Natural killer cell (primary cell): ENCODE measurements around the gene BICC1. TPM values are rescaled to one million over a fixed set of nuclear protein-coding genes. Genes with fewer than 3 reads are reported as not detected.
"Not testable (repeated sequence)": the region's sequence is repeated elsewhere in the genome, so short reads cannot be mapped to it uniquely, and the experiment has no call there.

Experiments used
- ATAC-seq, 3 donors: fragments of 150-1000 bp in 2 of 3; fragments of 200-7000 bp in 1 of 3; cut with Tn5 transposase; 1 replicate in 1 of 3; 2 replicates in 2 of 3; pipeline ENCODE4 v1.10.0; 2021; ENCODE audit warnings: mild to moderate bottlenecking in 2 of 3, moderate library complexity in 2 of 3
- DNase-seq, 2 donors: peaks; one replicate each; pipeline versions ENCODE4 v3.0.0 to v3.0.0-alpha.2; 2013 to 2021; ENCODE audit warnings: mixed read lengths in 1 of 2
- H3K27ac ChIP-seq: one replicate; pipeline ENCODE4 v1.5.1; 2013; ENCODE audit warnings: mild to moderate bottlenecking, low read length
- H3K27me3 ChIP-seq: one replicate; pipeline ENCODE4 v1.6.1; 2013; ENCODE audit warnings: low read length; ENCODE audit not compliant: control insufficient read depth, insufficient read depth
- H3K36me3 ChIP-seq: one replicate; pipeline ENCODE4 v1.6.1; 2013; ENCODE audit warnings: low read length; ENCODE audit not compliant: control insufficient read depth, insufficient read depth
- H3K4me1 ChIP-seq: one replicate; pipeline ENCODE4 v1.6.1; 2013; ENCODE audit warnings: low read length; ENCODE audit not compliant: control insufficient read depth, insufficient read depth
- H3K4me3 ChIP-seq: one replicate; pipeline ENCODE4 v1.5.1; 2013; ENCODE audit warnings: low read length
- H3K9me3 ChIP-seq: one replicate; pipeline ENCODE4 v1.6.1; 2013; ENCODE audit warnings: low read length; ENCODE audit not compliant: control insufficient read depth, insufficient read depth
- H3K27ac Mint-ChIP-seq, 2 donors: one replicate each; pipeline ENCODE4 v1.8.0; 2022; ENCODE audit warnings: mild to moderate bottlenecking in 2 of 2, mixed read lengths in 2 of 2, moderate library complexity in 1 of 2
- H3K27me3 Mint-ChIP-seq, 2 donors: one replicate each; pipeline ENCODE4 v1.8.0; 2022; ENCODE audit warnings: low read depth in 2 of 2, mixed read lengths in 2 of 2
- H3K36me3 Mint-ChIP-seq: one replicate; pipeline ENCODE4 v1.8.0; 2022; ENCODE audit warnings: mixed read lengths
- H3K4me1 Mint-ChIP-seq, 2 donors: one replicate each; pipeline ENCODE4 v1.8.0; 2022; ENCODE audit warnings: mixed read lengths in 2 of 2
- H3K4me3 Mint-ChIP-seq: one replicate; pipeline ENCODE4 v1.8.0; 2022; ENCODE audit warnings: mild to moderate bottlenecking, moderate library complexity, mixed read lengths
- H3K9me3 Mint-ChIP-seq, 2 donors: one replicate each; pipeline ENCODE4 v1.8.0; 2022; ENCODE audit warnings: mixed read lengths in 2 of 2
- CTCF ChIP-seq: fragments of 200-600 bp; IDR thresholded peaks from one replicate; pipeline ENCODE4 v1.8.0; 2022; ENCODE audit warnings: antibody characterized with exemption
- WGBS: methylation state at CpG from one replicate; pipeline ENCODE4 v1.1.7; 2013; ENCODE audit warnings: missing lambda C conversion rate; ENCODE audit not compliant: insufficient coverage; 5-methylcytosine and 5-hydroxymethylcytosine counted together
- intact Hi-C: fragments of 100-400 bp; cut with micrococcal nuclease; formaldehyde crosslinking; loops from one replicate; pipeline ENCODE4 v1.14.2; 2022
- total RNA-seq, 4 donors: library from RNA; stranded (reverse); fragments of 120-200 nt in 1 of 4; gene quantifications; one replicate each; pipeline versions ENCODE4 v1.2.3 to v1.2.4, GENCODE V29; 2013 to 2022

Gene BICC1
- total RNA-seq, 3 donors from 2014 or later (not counting 1 experiment from before 2014, with no cell fraction given), result 0.14 TPM; not detected in 2

GRCh38 chr10:58857251-58857805 is 344.7 kb downstream of the BICC1 start:
- Mint-ChIP-seq H3K9me3 (peaks cover 5 to 9% of the 10 kb centered on the region in 2 donors), H3K27ac (no peak overlapping the region), H3K36me3 (no peaks in the 10 kb centered on the region), H3K4me1 (no peaks in the 10 kb centered on the region), H3K27me3 (peaks cover 0 to 8% of the 10 kb centered on the region in 2 donors), H3K4me3 (no peak overlapping the region)
- 73% methylated on average over 3 of the region's 3 CpGs for WGBS
- Histone ChIP-seq H3K9me3 (no peaks in the 10 kb centered on the region), H3K4me3 (no peak overlapping the region), H3K36me3 (no peaks in the 10 kb centered on the region), H3K27me3 (no peaks in the 10 kb centered on the region), H3K27ac (no peak overlapping the region), H3K4me1 (no peaks in the 10 kb centered on the region)
- TF ChIP-seq CTCF, result no peak
- ATAC-seq (no peak), DNase-seq (no peak)
- intact Hi-C loops, result no loop called here

GRCh38 chr10:58858123-58858522 is 345.5 kb downstream of the BICC1 start:
- DNase-seq, H3K4me1 ChIP-seq, H3K36me3 Mint-ChIP-seq, H3K27me3 ChIP-seq, H3K4me1 Mint-ChIP-seq, H3K27ac Mint-ChIP-seq, intact Hi-C loops, H3K9me3 ChIP-seq, H3K27ac ChIP-seq, H3K4me3 Mint-ChIP-seq, H3K4me3 ChIP-seq, H3K27me3 Mint-ChIP-seq, ATAC-seq, H3K36me3 ChIP-seq: not testable (repeated sequence)
- 86% methylated on average over 1 of the region's 1 CpG for WGBS
- H3K9me3 Mint-ChIP-seq, result peaks cover 5 to 16% of the 10 kb centered on the region in 2 donors

- TF ChIP-seq CTCF, result no peak
- no peak overlapping the region for H3K27ac ChIP-seq
- Mint-ChIP-seq H3K36me3 (no peaks in the 10 kb centered on the region), H3K4me3 (no peak overlapping the region), H3K27me3 (peaks cover 0 to 8% of the 10 kb centered on the region in 2 donors), H3K27ac (no peak overlapping the region), H3K9me3 (peaks cover 5 to 17% of the 10 kb centered on the region in 2 donors), H3K4me1 (no peaks in the 10 kb centered on the region)
- H3K4me3 ChIP-seq, result no peak overlapping the region
- ATAC-seq (no peak), DNase-seq (no peak)
- H3K27me3 ChIP-seq, result no peaks in the 10 kb centered on the region
- H3K36me3 ChIP-seq, result no peaks in the 10 kb centered on the region
- WGBS, result 87% methylated on average over 2 of the region's 2 CpGs
- H3K9me3 ChIP-seq, result no peaks in the 10 kb centered on the region
- intact Hi-C loops, result no loop called here
- H3K4me1 ChIP-seq, result no peaks in the 10 kb centered on the region
Observed at GRCh38 chr10:58859526-58859925, 346.9 kb downstream of the BICC1 start.

GRCh38 chr10:58867683-58868082 is 355.0 kb downstream of the BICC1 start:
- Mint-ChIP-seq H3K9me3 (peaks cover 0 to 14% of the 10 kb centered on the region in 2 donors), H3K4me1 (no peaks in the 10 kb centered on the region), H3K4me3 (no peak overlapping the region), H3K36me3 (no peaks in the 10 kb centered on the region), H3K27me3 (no peaks in the 10 kb centered on the region), H3K27ac (no peak overlapping the region)
- DNase-seq (no peak), ATAC-seq (no peak)
- Histone ChIP-seq H3K4me3 (no peak overlapping the region), H3K4me1 (no peaks in the 10 kb centered on the region), H3K36me3 (no peaks in the 10 kb centered on the region), H3K9me3 (no peaks in the 10 kb centered on the region), H3K27ac (no peak overlapping the region), H3K27me3 (no peaks in the 10 kb centered on the region)
- TF ChIP-seq CTCF, result no peak
- intact Hi-C loops, result no loop called here
